CD1c-positive myeloid dendritic cell (primary cell): ENCODE data around the gene LRG1.

ENCODE experiments used
- DNase-seq: peaks from one replicate; pipeline ENCODE4 v3.0.0-alpha.2; 2016; ENCODE audit errors: extremely low spot score

The LRG1 gene

DNA sequence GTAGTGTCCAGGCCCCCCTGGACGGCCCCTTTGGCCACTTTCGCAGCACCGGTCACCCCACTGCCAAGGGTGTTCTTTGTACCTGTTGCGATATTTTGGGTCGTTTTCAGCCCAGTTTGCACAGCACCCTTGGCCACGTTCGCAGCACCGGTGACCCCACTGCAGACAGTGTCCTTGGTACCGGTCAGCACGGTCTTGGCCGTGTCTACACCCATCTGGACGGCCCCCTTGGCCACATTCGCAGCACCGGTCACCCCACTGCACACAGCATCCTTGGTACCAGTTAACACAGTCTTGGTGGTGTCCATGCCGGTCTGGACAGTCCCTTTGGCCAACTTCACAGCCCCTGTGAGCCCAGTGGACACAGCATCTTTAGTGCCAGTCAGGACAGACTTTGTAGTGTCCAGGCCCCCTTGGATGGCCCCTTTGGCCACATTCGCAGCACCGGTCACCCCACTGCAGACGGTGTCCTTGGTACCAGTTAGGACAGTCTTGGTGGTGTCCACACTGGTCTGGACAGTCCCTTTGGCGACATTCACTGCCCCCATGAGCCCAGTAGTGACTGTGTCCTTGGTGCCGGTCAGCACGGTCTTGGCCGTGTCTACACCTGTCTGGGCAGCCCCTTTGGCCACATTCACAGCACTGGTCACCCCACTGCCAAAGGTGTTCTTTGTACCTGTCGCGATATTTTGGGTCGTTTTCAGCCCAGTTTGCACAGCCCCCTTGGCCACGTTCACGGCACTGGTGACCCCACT, 28.4 kb downstream of the LRG1 start:
- DNase-seq, result no peak

DNA sequence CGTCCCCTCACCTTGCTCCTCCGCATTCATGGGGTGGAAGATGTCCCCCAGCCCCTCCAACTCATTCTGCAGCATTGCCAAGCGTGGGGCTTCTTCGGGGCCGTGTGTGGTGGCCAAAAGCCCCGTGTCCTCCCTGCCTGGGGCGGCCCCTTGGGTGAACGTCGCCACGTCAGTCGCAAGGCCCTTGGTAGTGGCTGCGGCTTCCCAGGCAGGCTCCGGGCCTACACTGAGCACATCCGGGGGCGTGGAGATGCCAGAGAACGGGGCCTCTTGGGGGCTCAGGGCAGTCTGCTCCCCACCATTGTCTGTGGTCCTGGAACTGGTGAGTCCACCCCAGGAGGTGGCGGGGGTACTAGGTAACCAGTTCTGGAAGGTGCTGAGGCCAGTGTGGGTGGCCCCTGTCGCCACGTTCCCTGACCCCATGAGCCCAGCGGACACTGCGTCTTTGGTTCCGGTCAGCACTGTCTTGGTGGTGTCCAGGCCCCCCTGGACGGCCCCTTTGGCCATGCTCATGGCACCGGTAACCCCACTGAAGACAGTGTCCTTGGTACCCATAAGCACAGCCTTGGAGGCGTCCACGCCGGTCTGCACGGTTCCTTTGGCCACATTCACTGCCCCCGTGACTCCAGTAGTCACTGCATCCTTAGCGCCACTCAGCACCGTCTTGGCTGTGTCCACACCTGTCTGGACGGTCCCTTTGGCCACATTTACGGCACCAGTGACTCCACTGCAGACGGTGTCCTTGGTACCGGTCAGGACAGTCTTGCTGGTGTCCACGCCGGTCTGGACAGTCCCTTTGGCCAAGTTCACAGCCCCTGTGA, 29.2 kb downstream of the LRG1 start:
- DNase-seq, result no peak

DNA sequence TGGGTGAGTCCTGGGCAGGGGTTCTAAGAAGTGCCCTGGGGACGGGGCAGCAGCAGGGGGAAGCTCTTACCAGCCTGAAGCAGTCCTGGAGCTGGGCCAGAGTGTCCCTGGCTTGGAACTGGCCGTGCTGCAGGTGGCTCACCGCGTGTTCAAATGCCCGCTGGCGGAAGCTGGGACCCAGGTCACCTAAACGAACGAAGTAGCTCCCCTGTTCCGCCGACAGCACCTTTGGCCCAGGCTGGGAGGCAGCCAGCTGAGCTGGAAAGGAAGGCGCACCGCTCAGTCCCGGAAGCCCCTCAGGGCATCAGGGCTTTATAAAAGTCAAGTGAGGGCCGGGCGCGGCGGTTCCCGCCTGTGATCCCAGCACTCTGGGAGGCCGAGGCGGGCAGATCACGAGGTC, 31.1 kb downstream of the LRG1 start:
- no peak for DNase-seq

DNA sequence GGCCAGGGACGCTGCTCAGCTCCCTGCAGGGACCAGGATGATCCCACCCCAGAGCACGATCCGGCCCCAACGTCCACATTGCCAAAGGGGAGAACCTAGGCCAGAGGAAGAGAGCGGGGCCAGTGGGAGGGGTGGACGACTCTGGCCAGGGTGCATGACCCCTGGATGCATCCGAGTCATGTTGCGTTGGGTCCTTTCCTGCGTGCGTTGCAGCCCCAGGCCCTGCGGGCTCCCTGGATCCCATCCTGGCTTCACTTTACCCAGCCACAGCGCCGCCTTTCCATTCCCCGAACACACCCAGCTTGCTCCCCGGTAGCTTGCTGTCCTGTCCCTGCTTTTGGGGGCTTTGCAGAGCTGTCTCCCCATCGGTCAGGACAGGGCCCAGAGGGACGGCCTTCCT, 32.0 kb downstream of the LRG1 start:
- no peak for DNase-seq

DNA sequence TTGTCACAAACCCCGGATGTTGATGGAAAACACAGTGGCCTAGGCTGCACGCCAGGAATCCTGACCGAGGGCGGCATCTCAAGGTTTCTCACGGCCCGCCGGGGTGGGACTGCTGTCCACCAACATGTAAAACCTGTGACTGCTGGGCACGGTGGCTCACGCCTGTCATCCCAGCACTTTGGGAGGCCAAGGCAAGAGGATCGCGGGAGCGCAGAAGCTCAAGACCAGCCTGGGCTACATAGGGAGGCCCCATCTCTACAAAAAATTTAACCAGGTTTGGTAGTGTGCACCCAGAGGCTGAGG, 32.7 kb downstream of the LRG1 start:
- no peak for DNase-seq

DNA sequence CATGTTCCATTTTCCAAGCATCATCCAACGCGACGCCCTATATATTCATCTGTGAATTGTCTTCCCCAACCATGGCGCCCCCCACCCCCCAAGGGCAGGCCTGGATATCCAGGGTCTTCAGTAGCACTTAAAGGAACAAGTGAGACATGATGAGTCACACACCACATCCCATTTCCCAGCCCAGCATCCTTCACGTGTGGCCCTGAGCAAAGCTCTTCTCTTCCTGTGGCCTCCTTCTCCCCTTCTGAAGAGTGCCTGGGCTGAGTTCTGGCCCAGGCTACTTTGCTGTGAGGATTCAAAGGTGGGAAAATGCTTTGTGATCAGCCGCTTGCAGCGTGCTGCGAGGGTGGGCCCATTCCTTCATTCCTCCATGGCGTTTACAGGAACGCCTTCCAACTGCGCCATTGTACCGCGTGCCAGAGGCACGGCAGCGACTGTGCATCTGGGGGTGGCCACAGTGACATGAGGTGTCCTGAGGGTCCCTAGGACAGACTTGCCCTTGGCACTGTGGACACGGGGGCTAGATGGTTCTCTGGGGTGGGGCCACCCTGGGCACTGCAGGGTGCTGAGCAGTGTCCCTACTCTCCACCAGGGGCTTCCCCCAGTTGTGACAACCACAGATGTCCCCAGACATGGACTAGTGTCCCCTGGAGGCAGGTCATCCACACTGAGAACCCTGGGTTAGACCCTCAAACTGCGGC, 33.2 kb downstream of the LRG1 start:
- peak; percentile 38 for DNase-seq

DNA sequence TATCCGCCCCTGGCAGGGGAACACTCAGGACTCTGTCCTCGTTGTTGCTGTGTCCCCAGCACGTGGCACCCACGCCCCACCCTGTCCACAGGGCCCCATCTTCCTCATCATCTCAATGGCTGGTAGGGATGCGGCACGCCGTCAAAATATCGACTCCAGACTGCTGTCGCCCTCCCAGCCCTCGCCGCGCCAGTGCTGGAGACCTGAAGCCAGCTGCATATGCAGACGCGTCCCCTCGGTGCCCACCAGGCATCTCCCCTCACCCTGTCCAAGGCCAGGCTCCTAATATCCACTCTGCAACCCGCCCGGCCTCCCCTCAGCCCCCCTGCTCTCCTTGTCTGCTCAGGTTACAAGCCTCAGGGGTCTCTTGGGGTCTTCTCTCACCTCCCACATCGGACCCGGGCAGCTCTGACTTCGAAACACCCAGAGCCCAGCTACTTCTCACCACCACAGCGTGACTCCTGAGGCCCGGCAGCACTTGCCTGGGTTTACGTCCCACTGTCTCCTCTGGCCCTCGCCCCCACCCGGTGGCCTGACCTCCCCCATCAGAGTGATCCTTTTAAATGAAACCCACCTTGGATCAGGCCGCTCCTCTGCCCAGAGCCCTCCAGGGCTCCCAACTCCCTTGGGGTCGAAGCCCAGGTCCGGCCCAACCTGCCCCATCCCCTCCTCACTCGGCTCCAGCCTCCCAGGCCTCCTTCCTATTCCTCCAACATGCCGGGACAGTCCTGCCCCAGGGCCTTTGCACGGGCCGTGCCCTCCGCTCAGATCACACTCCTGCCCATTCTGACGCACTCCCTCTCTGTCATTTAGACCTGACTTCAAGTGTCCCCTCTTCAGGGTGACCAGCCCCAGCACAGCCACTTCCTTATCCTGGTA, 34.0 kb downstream of the LRG1 start:
- DNase-seq, result no peak

DNA sequence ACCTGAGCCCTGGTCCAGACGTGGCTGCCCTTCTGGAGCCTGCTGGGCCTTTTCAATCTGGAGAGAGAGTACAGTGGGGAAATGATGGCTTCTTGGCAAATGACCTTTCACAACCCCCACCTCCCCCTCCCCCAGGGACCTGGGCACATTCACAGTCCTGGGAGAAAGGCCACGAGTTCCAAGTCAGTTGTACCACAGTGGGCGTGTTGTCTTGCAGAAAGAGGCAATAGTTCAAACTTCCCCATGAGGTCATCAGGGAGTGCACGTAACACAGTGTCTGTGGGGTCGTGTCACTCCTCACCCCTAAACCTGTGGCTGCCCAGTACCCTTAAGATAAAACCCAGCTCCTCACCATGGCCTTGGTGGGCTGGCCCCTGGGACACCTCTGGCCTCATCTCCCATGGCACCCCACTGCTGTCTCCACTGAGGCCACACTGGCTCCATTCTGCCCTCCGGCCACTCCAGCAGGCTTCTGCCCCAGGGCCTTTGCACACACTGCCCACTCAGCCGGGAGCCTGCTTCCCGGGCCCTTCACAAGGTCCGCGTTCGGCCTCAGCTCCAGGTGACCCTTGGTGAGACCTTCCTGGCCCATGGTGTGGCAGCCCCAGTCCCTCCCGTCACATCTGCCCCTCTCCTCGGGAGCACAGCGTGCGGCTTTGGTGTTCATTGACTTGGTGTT, 34.8 kb downstream of the LRG1 start:
- peak; percentile 74 for DNase-seq

DNA sequence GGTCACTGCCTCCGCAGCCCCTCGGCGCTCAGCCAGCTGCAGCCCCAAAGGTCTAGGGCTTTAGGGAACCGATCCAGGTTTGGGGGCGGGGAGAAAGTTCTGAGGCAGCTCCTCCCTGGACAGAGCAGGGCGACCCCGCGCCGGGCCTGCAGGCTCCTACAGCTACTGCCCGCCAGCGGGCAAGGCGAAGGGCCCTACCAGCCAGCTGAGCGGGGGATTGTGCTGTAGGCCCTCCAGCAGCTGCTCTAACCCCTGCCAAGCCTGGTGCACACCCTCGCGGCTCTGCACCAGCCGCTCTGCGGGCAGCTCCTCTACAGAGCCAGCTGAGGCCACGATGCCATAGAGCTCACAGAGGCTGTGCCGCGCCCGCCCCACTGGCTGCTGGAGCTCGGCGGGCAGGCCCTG, 35.5 kb downstream of the LRG1 start:
- no peak for DNase-seq

DNA sequence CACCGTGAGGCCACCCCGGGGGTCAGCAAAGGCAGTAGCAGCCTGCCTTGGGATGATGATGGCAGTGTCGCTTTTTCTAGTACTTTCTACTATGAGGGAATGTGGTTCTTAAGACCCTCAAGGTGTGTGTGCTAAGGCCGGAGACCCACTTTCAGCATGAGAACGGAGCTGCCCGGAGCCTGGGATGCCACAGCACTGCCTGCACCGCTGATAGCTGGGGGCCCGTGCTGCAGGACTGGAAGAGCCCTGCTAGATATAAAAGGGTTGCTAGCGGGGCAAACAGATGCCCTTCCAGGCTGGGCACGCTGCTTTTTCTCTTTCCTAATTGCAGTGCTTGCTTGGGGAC, 36.0 kb downstream of the LRG1 start:
- DNase-seq, result no peak

DNA sequence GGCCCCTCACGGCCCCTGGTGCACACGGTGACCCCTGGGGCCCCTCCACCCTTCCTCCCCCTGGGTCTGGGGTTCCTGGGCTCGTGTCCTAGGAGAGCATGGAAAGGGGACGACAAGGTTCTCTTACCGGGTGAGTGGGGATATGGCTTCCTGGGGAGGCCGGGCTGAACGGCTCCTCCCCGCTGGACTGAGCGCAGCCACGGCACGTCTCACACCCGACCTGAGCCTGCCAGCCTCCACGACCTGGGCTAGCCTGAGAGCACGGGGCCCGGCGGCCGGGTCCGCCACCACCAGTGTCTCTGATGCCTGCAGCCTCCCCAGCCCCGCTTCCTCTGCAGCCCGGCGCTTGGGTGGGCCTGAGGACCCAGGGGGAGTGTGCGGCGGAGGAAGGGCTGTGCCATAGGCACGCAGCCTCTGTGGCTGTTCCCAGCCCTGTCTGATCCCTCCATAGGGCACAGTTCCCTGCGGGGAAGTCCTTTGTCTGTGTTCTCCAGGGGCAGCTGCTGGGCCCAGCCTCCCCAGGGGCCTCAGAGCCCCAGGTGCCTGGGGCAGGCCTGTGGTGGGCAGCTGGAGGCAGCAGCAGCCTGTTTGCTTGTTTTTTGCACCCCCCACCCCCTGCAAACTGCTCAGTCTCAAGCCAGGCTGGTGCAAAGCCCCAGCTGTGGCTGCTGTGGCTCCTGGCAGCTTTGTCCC, 36.6 kb downstream of the LRG1 start:
- no peak for DNase-seq

DNA sequence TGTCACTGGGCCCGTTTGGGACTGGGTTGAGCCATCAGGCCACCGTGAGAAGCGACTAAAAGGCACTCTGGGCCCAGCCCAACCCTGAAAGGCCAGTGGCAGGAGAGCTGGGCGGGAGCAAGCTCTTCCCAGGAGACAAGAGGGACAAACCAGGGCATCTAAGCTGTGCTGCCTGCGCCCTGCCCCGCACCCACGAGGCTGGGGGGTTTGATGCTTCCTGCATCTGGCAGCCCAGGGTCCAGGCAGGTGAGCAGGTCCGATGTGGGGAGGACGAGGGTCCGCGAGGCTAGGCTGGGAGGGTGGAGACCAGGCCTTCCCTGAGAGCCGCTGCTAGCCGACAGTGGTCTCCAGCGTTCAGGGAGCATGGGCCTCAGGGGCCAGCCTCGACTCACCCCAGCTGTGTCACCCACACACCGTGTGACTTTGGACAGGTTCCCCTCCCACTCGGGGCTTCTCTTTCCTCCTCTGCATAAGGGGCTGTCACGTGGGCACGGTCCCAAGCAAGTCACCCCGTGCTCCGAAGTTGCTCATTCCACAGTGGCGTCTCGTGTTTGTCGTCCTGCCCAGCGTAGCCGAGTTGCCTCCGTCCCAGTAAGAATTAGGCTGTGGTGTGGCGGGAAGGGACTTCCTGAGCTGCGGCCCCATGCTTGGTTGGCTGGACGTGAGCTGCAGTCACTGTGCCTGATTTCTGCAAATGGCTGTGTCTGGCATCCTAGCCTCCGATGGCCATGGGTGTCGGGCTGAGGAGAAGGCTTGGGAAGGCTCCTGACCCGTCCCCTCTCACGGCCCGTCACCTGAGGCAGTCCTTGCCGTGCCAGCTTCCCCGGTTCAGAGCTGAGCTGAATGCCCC, 37.3 kb downstream of the LRG1 start:
- no peak for DNase-seq

DNA sequence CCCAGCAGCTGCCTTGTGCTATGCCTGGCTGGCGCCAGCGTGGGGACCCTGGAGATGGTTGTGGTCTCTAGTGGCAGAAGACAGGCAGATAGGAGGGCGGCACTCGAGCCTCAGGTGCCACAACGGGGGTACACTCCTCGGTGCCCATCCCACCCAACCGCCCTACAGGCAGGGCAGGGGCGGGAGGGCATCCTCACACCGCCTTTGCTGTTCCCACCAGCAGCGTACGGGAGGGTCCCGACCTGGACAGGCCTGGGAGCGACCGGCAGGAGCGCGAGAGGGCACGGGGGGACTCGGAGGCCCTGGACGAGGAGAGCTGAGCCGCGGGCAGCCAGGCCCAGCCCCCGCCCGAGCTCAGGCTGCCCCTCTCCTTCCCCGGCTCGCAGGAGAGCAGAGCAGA, 38.1 kb downstream of the LRG1 start:
- no peak for DNase-seq

DNA sequence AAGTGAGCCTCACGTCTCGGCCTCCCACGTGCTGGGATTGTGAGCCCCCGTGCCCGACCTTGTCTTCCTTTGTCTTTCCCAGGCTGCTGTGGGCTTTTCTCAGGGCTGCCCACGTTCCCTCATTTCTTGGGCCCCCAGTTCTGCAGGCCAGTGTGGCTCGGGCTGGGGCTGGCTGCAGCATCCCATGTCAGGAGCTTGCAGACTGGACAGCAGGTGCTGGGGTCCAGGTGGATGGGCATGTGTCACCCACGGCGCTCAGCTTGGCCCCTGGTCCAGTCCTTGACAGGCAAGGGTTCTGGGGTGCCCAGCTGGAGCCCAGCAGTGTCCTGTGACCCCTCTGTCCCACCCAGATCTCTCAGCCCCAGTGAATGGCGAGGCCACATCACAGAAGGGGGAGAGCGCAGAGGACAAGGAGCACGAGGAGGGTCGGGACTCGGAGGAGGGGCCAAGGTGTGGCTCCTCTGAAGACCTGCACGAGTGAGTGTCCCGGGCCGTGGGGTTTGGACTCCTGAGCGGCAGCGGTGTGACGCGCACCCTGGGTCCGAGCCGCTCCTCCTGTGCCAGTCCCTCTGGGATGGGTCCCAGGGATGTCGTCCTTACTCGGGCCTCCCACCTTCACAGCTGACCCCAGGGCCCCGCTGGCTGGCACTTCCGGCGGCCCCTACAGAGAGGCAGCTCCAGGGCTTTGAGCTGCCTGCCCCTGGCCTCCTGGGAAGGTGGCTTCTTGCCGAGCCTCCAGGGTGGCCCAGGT, 38.8 kb downstream of the LRG1 start:
- DNase-seq, result no peak

DNA sequence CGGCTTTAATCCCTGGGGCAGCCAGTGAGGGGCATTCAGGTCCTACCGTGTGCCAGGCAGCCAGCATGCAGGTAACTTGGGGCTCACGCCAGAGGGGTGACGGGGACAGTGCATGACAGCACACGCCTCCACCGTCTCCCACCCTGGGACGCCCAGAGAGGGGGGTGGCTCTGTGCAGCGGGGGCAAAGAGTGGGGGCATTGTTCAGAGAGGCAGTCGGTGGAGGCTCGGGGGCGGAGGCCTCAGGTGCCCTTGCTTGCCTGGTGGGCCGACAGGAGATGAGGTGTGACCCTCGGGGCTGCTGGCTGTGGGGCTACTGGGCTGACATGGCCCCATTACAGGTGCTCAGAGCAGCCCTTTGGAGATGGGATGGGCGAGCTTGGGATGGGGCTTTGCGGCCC, 40.0 kb downstream of the LRG1 start:
- no peak for DNase-seq

DNA sequence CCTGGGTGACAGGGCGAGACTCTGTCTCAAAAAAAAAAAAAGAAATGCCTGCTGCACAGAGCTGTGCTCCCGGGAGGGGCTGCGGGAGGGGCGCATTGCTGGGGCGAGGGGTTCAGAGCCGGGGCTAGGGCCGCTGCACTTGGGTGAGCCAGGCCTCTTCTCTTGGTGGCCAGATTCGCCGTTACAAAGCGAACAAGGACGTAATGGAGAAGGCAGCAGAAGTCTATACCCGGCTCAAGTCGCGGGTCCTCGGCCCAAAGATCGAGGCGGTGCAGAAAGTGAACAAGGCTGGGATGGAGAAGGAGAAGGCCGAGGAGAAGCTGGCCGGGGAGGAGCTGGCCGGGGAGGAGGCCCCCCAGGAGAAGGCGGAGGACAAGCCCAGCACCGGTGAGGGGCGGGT, 40.5 kb downstream of the LRG1 start:
- DNase-seq, result no peak

DNA sequence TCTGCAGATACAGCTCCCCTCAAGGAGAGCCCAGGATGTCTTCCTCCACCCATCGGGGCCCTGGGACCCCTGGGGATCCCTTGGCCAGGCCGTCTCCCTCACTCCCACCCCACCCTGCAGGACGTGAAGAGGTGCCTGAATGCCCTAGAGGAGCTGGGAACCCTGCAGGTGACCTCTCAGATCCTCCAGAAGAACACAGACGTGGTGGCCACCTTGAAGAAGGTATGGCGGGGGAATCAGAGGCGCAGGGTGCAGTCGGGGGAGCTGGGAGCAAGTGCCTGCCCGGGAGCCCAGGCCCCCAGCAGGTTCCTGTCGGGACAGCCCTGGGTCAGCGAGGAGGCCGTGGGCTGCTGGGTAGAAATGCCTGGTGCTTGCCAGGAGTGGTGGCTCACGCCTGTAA, 41.1 kb downstream of the LRG1 start:
- DNase-seq, result no peak

DNA sequence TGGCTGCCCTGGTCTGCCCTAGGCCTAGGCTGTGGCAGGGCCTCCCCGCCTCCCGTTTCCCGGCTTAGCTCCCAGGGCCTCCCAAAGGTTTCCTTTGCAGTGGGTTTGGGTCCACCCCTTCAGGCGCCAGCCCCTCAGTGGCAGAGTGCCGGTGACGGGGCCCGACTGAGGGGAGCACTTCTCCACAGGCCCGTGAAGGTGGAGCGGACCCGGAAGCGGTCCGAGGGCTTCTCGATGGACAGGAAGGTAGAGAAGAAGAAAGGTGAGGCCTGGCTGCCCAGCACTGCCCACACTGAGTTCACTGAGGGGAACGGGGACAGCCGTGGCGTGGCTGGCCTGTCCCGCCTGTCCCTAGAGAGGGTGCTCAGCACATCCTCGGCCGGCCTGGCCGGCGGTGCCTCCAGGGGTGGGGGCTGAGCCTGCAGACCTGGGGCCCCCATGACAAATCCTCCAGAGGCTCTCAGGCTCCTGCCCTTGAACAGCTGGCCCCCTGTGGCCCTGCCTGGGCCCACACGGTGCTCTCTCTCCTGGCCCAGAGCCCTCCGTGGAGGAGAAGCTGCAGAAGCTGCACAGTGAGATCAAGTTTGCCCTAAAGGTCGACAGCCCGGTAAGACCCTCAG, 42.0 kb downstream of the LRG1 start:
- no peak for DNase-seq

DNA sequence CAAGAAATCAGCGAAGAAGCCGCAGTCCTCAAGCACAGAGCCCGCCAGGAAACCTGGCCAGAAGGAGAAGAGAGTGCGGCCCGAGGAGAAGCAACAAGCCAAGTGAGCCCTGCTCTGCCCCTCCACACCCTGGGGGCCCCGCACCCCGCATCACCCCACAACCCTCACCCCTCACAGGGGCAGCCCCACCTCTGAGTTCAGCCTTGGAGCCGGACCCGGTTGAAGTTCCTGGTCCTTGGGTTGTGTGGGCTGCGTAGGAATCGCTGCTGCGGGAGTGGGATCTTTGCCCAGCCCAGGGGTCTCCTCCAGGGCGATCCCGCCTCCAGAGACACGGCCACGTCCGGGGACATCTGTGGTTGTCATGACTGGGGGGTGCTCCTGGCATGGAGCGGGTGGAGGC, 43.5 kb downstream of the LRG1 start:
- DNase-seq, result no peak
